Keratinocyte (primary cell): ENCODE results near the gene ANKRD24. TPM values are rescaled to one million over a fixed set of nuclear protein-coding genes. Genes with fewer than 3 reads are reported as not detected.
"Not testable (repeated sequence)": the region's sequence is repeated elsewhere in the genome, so short reads cannot be mapped to it uniquely, and the experiment has no call there.

Experiments used
- DNase-seq: peaks from one replicate; pipeline ENCODE4 v3.0.0-alpha.2; 2011; ENCODE audit warnings: low read depth, missing footprints, low spot score
- FAIRE-seq: peaks from 2 replicates; lab custom pipeline; 2011; peaks lifted over from hg19 to GRCh38; lab: Jason Lieb, UNC
- H2AFZ ChIP-seq: 2 replicates; pipeline ENCODE4 v1.6.0; 2012; ENCODE audit warnings: low read length, control low read depth, inconsistent platforms; ENCODE audit not compliant: control insufficient read depth
- H3K27ac ChIP-seq: 2 replicates; pipeline ENCODE4 v1.5.1; 2011; ENCODE audit warnings: low read length; ENCODE audit not compliant: control insufficient read depth, insufficient read depth
- H3K27me3 ChIP-seq: 3 replicates; pipeline ENCODE4 v1.6.0; 2011; ENCODE audit warnings: low read length; ENCODE audit not compliant: control insufficient read depth, insufficient read depth; ENCODE audit errors: extremely low read depth
- H3K36me3 ChIP-seq, 2 experiments: 2 replicates in 1 of 2; 3 replicates in 1 of 2; pipeline ENCODE4 v1.5.1; 2011; ENCODE audit warnings: low read length in 2 of 2, mild to moderate bottlenecking in 1 of 2; ENCODE audit not compliant: control insufficient read depth in 2 of 2, insufficient read depth in 2 of 2; ENCODE audit errors: extremely low read depth in 1 of 2
- H3K4me1 ChIP-seq: 3 replicates; pipeline ENCODE4 v1.5.1; 2011; ENCODE audit warnings: low read length; ENCODE audit not compliant: control insufficient read depth, insufficient read depth; ENCODE audit errors: extremely low read depth
- H3K4me2 ChIP-seq: 3 replicates; pipeline ENCODE4 v1.6.0; 2011; ENCODE audit warnings: low read depth, low read length; ENCODE audit not compliant: control insufficient read depth, insufficient read depth; ENCODE audit errors: extremely low read depth
- H3K4me3 ChIP-seq, 3 experiments: fragments of 200-600 bp in 1 of 3; sonication (generic) in 1 of 3; 2 replicates in 2 of 3; 3 replicates in 1 of 3; pipeline ENCODE4 v1.5.1; 2011 to 2016; ENCODE audit warnings: low read length in 3 of 3, mild to moderate bottlenecking in 3 of 3, control low read depth in 2 of 3, inconsistent platforms in 1 of 3, low read depth in 1 of 3, mixed read lengths in 1 of 3, mixed run types in 1 of 3, moderate library complexity in 1 of 3; ENCODE audit not compliant: control insufficient read depth in 2 of 3, insufficient read depth in 2 of 3; ENCODE audit errors: extremely low read depth in 1 of 3
- H3K79me2 ChIP-seq: 2 replicates; pipeline ENCODE4 v1.6.0; 2012; ENCODE audit warnings: low read length; ENCODE audit not compliant: control insufficient read depth, insufficient read depth
- H3K9ac ChIP-seq: 3 replicates; pipeline ENCODE4 v1.6.0; 2011; ENCODE audit warnings: low read length; ENCODE audit not compliant: control insufficient read depth, insufficient read depth; ENCODE audit errors: extremely low read depth
- H3K9me1 ChIP-seq: 3 replicates; pipeline ENCODE4 v1.6.0; 2011; ENCODE audit warnings: low read length; ENCODE audit not compliant: control insufficient read depth, insufficient read depth; ENCODE audit errors: extremely low read depth
- H3K9me3 ChIP-seq: 2 replicates; pipeline ENCODE4 v1.5.1; 2012; ENCODE audit warnings: low read depth, low read length; ENCODE audit not compliant: control insufficient read depth
- H4K20me1 ChIP-seq: 3 replicates; pipeline ENCODE4 v1.6.0; 2011; ENCODE audit warnings: low read length; ENCODE audit not compliant: control insufficient read depth, insufficient read depth; ENCODE audit errors: extremely low read depth
- EZH2 ChIP-seq: IDR thresholded peaks from one replicate; pipeline ENCODE4 v1.6.1; 2012; ENCODE audit warnings: inconsistent platforms, mild to moderate bottlenecking, low read length, moderate library complexity
- dilution Hi-C: fragments of 300-500 bp; cut with MboI; formaldehyde crosslinking; loops from one replicate; pipeline ENCODE4 v1.7.0; 2020; ENCODE audit warnings: low sequenced_read_pairs; ENCODE audit not compliant: extremely low pct_ligation_motif_present
- polyA plus RNA-seq, 5 experiments: library from polyadenylated mRNA; depleted of rRNA in 3 of 5; stranded (reverse) in 3 of 5; stranded (forward) in 1 of 5; unstranded in 1 of 5; fragments of >200 nt; gene quantifications; 1 replicate in 1 of 5; 2 replicates in 3 of 5; 3 replicates in 1 of 5; pipeline versions ENCODE4 v1.2.1 to v1.2.3, GENCODE V29; 2011 to 2012; ENCODE audit warnings: missing spikeins in 2 of 5, low read depth in 1 of 5, low replicate concordance in 1 of 5
- TF ChIP-seq, protein P1 (sequence below), 3 experiments: IDR thresholded peaks in 1 of 3; conservative IDR thresholded peaks in 1 of 3; optimal IDR thresholded peaks in 1 of 3; 2 replicates in 2 of 3; 3 replicates in 1 of 3; pipeline versions ENCODE3 to v1.5.1; 2011; ENCODE audit warnings: low read length in 3 of 3, mild to moderate bottlenecking in 3 of 3, moderate library complexity in 2 of 3, control low read depth in 1 of 3, inconsistent platforms in 1 of 3; ENCODE audit not compliant: insufficient read depth in 2 of 3; ENCODE audit errors: extremely low read depth in 1 of 3

The ANKRD24 gene
- polyA plus RNA-seq, 1 donor (not counting 4 experiments of a cell fraction or from before 2014, with no cell fraction given): 0.07 TPM

DNA sequence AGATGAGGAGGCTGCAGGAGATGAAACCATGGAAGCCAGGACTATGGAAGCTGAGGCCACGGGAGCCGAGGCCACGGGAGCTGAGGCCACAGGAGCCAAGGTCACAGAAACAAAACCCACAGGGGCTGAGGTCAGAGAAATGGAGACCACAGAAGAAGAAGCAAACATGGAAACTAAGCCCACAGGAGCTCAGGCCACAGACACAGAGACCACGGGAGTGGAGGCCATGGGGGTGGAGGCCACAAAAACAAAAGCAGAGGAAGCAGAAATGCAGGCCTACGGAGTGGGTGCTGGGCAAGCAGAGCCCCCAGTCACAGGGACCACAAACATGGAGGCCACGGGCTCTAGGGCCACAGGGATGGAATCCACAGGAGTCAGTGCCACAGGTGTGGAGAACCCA is 34.4 kb downstream of the ANKRD24 start:
- Histone ChIP-seq H3K36me3 (no peaks in the 10 kb centered on the region), H3K9me3 (peaks cover 4% of the 10 kb centered on the region), H3K9me1 (no peaks in the 10 kb centered on the region), H2AFZ (no peak overlapping the region), H3K79me2 (no peaks in the 10 kb centered on the region), H3K4me1 (no peaks in the 10 kb centered on the region), H3K27me3 (peaks cover 8% of the 10 kb centered on the region), H3K4me3 (no peak overlapping the region), H3K27ac (no peak overlapping the region), H3K9ac (no peak overlapping the region), H3K4me2 (no peak overlapping the region), H4K20me1 (no peaks in the 10 kb centered on the region)
- TF ChIP-seq, protein P1, sequence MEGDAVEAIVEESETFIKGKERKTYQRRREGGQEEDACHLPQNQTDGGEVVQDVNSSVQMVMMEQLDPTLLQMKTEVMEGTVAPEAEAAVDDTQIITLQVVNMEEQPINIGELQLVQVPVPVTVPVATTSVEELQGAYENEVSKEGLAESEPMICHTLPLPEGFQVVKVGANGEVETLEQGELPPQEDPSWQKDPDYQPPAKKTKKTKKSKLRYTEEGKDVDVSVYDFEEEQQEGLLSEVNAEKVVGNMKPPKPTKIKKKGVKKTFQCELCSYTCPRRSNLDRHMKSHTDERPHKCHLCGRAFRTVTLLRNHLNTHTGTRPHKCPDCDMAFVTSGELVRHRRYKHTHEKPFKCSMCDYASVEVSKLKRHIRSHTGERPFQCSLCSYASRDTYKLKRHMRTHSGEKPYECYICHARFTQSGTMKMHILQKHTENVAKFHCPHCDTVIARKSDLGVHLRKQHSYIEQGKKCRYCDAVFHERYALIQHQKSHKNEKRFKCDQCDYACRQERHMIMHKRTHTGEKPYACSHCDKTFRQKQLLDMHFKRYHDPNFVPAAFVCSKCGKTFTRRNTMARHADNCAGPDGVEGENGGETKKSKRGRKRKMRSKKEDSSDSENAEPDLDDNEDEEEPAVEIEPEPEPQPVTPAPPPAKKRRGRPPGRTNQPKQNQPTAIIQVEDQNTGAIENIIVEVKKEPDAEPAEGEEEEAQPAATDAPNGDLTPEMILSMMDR (optimal IDR thresholded peaks at IDR 0.05 in 1 of 3, IDR thresholded peaks at IDR 0.05 in 1 of 3, conservative IDR thresholded peaks at IDR 0.05 in 1 of 3; ENCODE audit: extremely low read depth in 1 of 3, insufficient read depth in 2 of 3, low read length in 3 of 3): no peak
- TF ChIP-seq EZH2: no peak
- DNase-seq (no peak), FAIRE-seq (no peak)
- dilution Hi-C loops: no loop called here

DNA sequence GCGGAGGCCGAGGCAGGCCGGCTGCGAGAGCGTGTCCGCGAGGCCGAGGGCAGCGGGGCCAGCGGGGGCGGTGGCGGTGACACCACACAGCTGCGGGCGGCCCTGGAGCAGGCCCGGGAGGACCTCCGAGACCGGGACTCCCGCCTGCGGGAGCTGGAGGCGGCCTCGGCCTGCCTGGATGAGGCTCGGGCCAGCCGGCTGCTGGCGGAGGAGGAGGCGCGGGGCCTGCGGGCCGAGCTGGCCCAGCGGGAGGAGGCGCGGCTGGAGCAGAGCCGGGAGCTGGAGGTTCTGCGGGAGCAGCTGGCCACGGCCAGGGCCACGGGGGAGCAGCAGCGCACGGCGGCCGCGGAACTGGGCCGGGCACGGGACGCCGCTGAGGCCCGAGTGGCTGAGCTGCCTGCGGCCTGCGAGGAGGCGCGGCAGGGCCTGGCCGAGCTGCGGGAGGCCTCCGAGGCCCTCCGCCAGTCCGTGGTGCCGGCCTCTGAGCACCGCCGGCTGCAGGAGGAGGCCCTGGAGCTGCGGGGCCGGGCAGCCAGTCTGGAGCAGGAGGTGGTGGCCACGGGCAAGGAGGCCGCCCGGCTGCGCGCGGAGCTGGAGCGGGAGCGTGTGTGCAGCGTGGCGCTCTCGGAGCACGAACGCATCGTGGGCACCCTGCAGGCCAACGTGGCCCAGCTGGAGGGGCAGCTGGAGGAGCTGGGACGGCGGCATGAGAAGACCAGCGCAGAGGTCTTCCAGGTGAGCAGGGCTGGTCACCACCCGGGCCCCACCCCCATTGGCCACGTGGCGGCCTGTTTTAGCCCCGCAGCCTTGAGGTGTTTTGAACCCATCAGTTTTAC is 35.2 kb downstream of the ANKRD24 start:
- Histone ChIP-seq H3K36me3 (no peaks in the 10 kb centered on the region), H3K27me3 (peaks cover 5% of the 10 kb centered on the region), H3K9me1 (no peaks in the 10 kb centered on the region), H2AFZ (no peak overlapping the region), H3K4me2 (no peak overlapping the region), H3K27ac (no peak overlapping the region), H3K9me3 (peaks cover 4% of the 10 kb centered on the region), H3K4me3 (no peak overlapping the region), H3K9ac (no peak overlapping the region), H4K20me1 (no peaks in the 10 kb centered on the region), H3K4me1 (no peaks in the 10 kb centered on the region), H3K79me2 (no peaks in the 10 kb centered on the region)
- FAIRE-seq: no peak
- no peak for TF ChIP-seq EZH2
- TF ChIP-seq, protein P1 (optimal IDR thresholded peaks at IDR 0.05 in 1 of 3, IDR thresholded peaks at IDR 0.05 in 1 of 3, conservative IDR thresholded peaks at IDR 0.05 in 1 of 3; ENCODE audit: extremely low read depth in 1 of 3, insufficient read depth in 2 of 3, low read length in 3 of 3): no peak
- DNase-seq: no peak
- dilution Hi-C loops: no loop called here

DNA sequence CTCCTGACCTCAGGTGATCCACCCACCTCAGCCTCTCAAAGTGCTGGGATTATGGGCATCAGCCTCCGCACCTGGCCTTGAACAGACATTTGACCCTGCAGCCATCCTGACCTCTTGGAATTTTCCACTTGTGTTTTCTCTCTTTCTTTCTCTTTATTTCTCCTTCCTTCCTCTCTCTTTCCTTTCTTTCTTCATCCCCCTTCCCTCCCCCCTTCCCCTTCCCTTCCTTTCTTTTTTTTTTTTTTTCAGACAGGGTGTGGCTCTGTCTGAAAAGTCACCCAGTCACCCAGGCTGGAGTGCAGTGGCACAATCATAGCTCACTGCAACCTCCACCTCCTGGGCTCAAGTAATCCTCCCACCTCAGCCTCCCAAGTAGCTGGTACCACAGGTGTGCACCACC is 36.0 kb downstream of the ANKRD24 start:
- H3K27me3 ChIP-seq, H3K36me3 ChIP-seq, H3K9me3 ChIP-seq, H3K4me3 ChIP-seq, H3K9me1 ChIP-seq, H4K20me1 ChIP-seq, dilution Hi-C loops, H3K27ac ChIP-seq, H2AFZ ChIP-seq, H3K9ac ChIP-seq, H3K79me2 ChIP-seq, DNase-seq, H3K4me1 ChIP-seq, FAIRE-seq, H3K4me2 ChIP-seq: not testable (repeated sequence)
